PC-9 (cell line): ENCODE results near the gene ZNF691. TPM values are rescaled to one million over a fixed set of nuclear protein-coding genes. Genes with fewer than 3 reads are reported as not detected.
"Not testable (repeated sequence)": the region's sequence is repeated elsewhere in the genome, so short reads cannot be mapped to it uniquely, and the experiment has no call there.

Experiments used
- BruUV-seq: library from RNA; stranded (reverse); fragments of 400-500 nt; replicated peaks from 2 replicates; lab custom pipeline; 2021; lab: Mats Ljungman, UMichigan
- CTCF ChIA-PET: fragments of 300-600 bp; sonication (Branson Sonifier 250); formaldehyde crosslinking; loops from one replicate; lab custom pipeline; 2022; ENCODE audit warnings: antibody characterized with exemption; lab: Charles Lee
- POLR2A ChIA-PET: fragments of 300-600 bp; sonication (Branson Sonifier 250); formaldehyde crosslinking; loops from one replicate; lab custom pipeline; 2022; ENCODE audit warnings: antibody characterized with exemption; ENCODE audit not compliant: unreplicated experiment; lab: Charles Lee
- DNase-seq, 2 experiments: peaks; one replicate each; pipeline versions ENCODE4 v3.0.0 to v3.0.0-alpha.2; 2015 to 2022; ENCODE audit warnings: mixed read lengths in 1 of 2
- H2AFZ ChIP-seq: fragments of 200-600 bp; sonication (generic); 2 replicates; pipeline ENCODE4 v1.8.1; 2017; ENCODE audit warnings: antibody characterized with exemption
- H3F3A ChIP-seq: fragments of 200-600 bp; sonication (generic); 2 replicates; pipeline ENCODE4 v1.8.1; 2017; ENCODE audit warnings: antibody characterized with exemption, mild to moderate bottlenecking, low read depth; ENCODE audit not compliant: insufficient read depth
- H3K27ac ChIP-seq: fragments of 200-600 bp; sonication (generic); 2 replicates; pipeline ENCODE4 v1.6.1; 2016; ENCODE audit warnings: mixed run types
- H3K27me3 ChIP-seq: fragments of 200-600 bp; sonication (generic); 2 replicates; pipeline ENCODE4 v1.6.1; 2016; ENCODE audit warnings: low read depth, mixed run types; ENCODE audit not compliant: insufficient read depth
- H3K36me3 ChIP-seq: fragments of 200-600 bp; sonication (generic); 2 replicates; pipeline ENCODE4 v1.6.1; 2016; ENCODE audit warnings: low read depth, mixed run types
- H3K4me1 ChIP-seq: fragments of 200-600 bp; sonication (generic); replicated peaks from 2 replicates; pipeline ENCODE4 v1.6.1; 2016; ENCODE audit warnings: mixed run types; ENCODE audit not compliant: insufficient read depth
- H3K4me2 ChIP-seq: fragments of 200-600 bp; sonication (generic); 2 replicates; pipeline ENCODE4 v1.6.1; 2017; ENCODE audit warnings: mixed run types
- H3K4me3 ChIP-seq: fragments of 200-600 bp; sonication (generic); 2 replicates; pipeline ENCODE4 v1.6.1; 2016; ENCODE audit warnings: mixed run types
- H3K79me2 ChIP-seq: fragments of 200-600 bp; sonication (generic); 2 replicates; pipeline ENCODE4 v1.6.1; 2017; ENCODE audit warnings: low read depth, mixed run types
- H3K9me2 ChIP-seq: fragments of 200-600 bp; sonication (generic); 2 replicates; pipeline ENCODE4 v1.8.1; 2017; ENCODE audit warnings: mild to moderate bottlenecking; ENCODE audit not compliant: insufficient read depth
- H3K9me3 ChIP-seq: fragments of 200-600 bp; sonication (generic); 2 replicates; pipeline ENCODE4 v1.8.1; 2016; ENCODE audit warnings: low read depth; ENCODE audit not compliant: insufficient read depth
- H4K20me1 ChIP-seq: fragments of 200-600 bp; sonication (generic); 2 replicates; pipeline ENCODE4 v1.8.1; 2017; ENCODE audit not compliant: insufficient read depth
- EZH2 ChIP-seq: fragments of 200-600 bp; sonication (generic); IDR thresholded peaks from 2 replicates; pipeline ENCODE4 v1.8.0; 2017; ENCODE audit warnings: antibody characterized with exemption, low read depth
- intact Hi-C: fragments of 100-400 bp; cut with micrococcal nuclease; formaldehyde crosslinking; loops from one replicate; pipeline ENCODE4 v1.10.0; 2022; ENCODE audit not compliant: unreplicated experiment
- total RNA-seq: library from RNA; stranded (reverse); gene quantifications from 2 replicates; pipeline ENCODE4 v1.2.3, GENCODE V29; 2021
- TF ChIP-seq, protein P1 (sequence below): fragments of 200-600 bp; sonication (generic); conservative IDR thresholded peaks from 2 replicates; pipeline ENCODE4 v1.6.1; 2017; ENCODE audit warnings: mixed run types, antibody characterized with exemption, mild to moderate bottlenecking, moderate library complexity

Gene ZNF691
- total RNA-seq, 1 experiment from 2014 or later, result 11.4 TPM

DNA sequence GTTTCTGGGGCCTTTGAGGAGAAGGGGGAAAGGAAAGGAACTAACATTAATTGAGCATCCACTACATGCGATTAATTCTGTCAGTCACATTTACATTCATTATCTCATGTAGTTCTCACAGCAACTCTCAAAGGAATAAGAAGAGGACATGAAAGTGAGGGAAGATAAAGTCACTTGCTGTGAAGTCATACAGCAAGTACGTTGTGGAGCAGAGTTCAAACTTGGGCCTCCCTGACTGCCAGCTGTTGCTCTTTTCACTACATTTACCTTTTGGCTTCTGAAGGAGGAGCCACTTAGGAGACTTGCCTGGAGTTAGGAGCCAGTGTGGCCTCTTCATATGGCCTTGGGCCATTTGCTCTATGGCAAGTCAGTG, 6.2 kb downstream of the ZNF691 start:
- intact Hi-C loops, result no loop called here
- H3K4me2 ChIP-seq, result no peak overlapping the region
- peaks cover 4% of the 10 kb centered on the region for H3K4me1 ChIP-seq
- H3F3A ChIP-seq, result peaks cover 8% of the 10 kb centered on the region; the same call in 1 of the 2 replicates
- no peak overlapping the region for H2AFZ ChIP-seq
- H3K4me3 ChIP-seq, result no peak overlapping the region
- ChIA-PET POLR2A (no interaction called here), CTCF (no interaction called here)
- BruUV-seq, result no TSS peak
- peak in 1 of 2 experiments; percentile 41 for DNase-seq
- H3K9me2 ChIP-seq, result no peaks in the 10 kb centered on the region
- H3K27me3 ChIP-seq, result no peaks in the 10 kb centered on the region
- TF ChIP-seq, protein P1, sequence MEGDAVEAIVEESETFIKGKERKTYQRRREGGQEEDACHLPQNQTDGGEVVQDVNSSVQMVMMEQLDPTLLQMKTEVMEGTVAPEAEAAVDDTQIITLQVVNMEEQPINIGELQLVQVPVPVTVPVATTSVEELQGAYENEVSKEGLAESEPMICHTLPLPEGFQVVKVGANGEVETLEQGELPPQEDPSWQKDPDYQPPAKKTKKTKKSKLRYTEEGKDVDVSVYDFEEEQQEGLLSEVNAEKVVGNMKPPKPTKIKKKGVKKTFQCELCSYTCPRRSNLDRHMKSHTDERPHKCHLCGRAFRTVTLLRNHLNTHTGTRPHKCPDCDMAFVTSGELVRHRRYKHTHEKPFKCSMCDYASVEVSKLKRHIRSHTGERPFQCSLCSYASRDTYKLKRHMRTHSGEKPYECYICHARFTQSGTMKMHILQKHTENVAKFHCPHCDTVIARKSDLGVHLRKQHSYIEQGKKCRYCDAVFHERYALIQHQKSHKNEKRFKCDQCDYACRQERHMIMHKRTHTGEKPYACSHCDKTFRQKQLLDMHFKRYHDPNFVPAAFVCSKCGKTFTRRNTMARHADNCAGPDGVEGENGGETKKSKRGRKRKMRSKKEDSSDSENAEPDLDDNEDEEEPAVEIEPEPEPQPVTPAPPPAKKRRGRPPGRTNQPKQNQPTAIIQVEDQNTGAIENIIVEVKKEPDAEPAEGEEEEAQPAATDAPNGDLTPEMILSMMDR, result no peak
- TF ChIP-seq EZH2, result no peak
- peaks cover 3% of the 10 kb centered on the region for H3K79me2 ChIP-seq
- peaks cover 24% of the 10 kb centered on the region for H3K36me3 ChIP-seq
- H4K20me1 ChIP-seq, result no peaks in the 10 kb centered on the region
- H3K9me3 ChIP-seq, result peaks cover 21% of the 10 kb centered on the region
- no peak overlapping the region for H3K27ac ChIP-seq

DNA sequence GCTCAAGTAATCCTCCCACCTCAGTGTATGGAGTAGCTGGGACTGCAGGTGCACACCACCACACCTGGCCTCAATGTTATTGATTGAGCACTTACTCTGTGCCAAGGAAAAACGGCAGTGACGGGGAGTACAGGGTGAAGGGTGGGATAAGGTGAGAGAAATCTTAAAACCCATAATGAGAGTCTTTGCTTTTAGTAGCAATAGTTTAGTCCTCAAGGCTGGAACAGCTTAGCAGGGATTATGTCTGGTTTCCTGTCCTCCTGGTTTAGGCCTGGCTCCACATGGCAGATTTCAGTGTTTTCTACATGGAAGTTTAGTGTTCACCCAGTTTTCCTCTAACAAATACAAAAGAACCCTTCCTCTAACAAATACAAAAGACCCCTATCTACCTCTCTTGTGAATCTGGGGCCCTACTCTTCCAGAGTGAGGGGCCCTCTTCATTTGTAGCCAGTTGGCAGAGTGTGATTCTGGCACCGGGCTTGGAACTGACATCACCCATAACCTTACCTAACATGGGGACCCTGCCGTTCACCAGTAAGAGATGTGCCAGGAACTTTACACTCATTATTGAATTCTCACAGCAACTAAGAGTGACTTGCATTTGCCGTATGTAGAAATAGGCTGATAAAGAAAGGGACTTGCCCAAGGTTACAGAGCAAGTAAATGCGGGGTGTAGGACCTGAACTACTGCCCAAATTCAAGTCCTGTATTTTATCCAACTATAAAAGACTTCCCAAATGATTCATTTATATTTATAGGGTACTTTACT, 6.9 kb downstream of the ZNF691 start:
- Histone ChIP-seq H3K36me3 (peaks cover 24% of the 10 kb centered on the region), H4K20me1 (no peaks in the 10 kb centered on the region), H3F3A (peaks cover 8% of the 10 kb centered on the region; the same call in 1 of the 2 replicates), H3K27ac (no peak overlapping the region), H2AFZ (no peak overlapping the region), H3K4me2 (no peak overlapping the region), H3K4me3 (no peak overlapping the region), H3K9me3 (peaks cover 23% of the 10 kb centered on the region), H3K9me2 (no peaks in the 10 kb centered on the region), H3K27me3 (no peaks in the 10 kb centered on the region), H3K79me2 (no peaks in the 10 kb centered on the region), H3K4me1 (no peaks in the 10 kb centered on the region)
- BruUV-seq, result no TSS peak
- intact Hi-C loops, result no loop called here
- POLR2A ChIA-PET, result no interaction called here
- DNase-seq, result no peak
- CTCF ChIA-PET, result no interaction called here
- TF ChIP-seq, protein P1, result no peak
- no peak for TF ChIP-seq EZH2

DNA sequence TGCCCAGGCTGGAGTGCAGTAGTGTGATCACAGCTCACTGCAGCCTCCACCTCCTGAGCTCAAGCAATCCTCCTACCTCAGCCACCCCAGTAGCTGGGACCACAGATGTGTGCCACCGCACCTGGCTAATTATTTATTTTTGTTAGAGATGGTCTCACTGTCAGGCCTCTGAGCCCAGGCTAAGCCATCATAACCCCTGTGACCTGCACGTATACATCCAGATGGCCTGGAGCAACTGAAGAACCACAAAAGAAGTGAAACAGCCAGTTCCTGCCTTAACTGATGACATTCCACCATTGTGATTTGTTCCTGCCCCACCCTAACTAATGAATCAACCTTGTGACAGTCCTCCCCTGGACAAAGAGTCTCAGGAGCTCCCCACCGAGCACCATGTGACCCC, 10.1 kb downstream of the ZNF691 start:
- CTCF ChIA-PET, H3K36me3 ChIP-seq, H3K4me3 ChIP-seq, BruUV-seq, H3K4me1 ChIP-seq, H3K79me2 ChIP-seq, H4K20me1 ChIP-seq, H3K9me2 ChIP-seq, H3K27me3 ChIP-seq, DNase-seq, H3K4me2 ChIP-seq, H3F3A ChIP-seq, H3K27ac ChIP-seq, intact Hi-C loops, H2AFZ ChIP-seq: not testable (repeated sequence)
- POLR2A ChIA-PET, result interaction anchor here (0.6 kb wide), 1 partner anchor 22 kb away, joined by 3 read pairs; no protein-coding TSS in a partner anchor
- H3K9me3 ChIP-seq, result peaks cover 39% of the 10 kb centered on the region

DNA sequence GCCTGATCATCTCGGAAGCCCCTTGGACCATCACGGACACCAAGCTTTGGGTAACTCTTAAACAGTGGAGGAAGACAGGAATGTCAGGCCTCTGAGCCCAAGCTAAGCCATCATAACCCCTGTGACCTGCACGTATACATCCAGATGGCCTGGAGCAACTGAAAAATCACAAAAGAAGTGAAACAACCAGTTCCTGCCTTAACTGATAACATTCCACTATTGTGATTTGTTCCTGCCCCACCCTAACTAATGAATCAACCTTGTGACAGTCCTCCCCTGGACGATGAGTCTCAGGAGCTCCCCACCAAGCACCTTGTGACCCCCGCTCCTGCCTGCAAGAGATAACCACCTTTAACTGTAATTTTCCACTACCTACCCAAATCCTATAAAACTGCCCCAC, 13.0 kb downstream of the ZNF691 start:
- H4K20me1 ChIP-seq, CTCF ChIA-PET, intact Hi-C loops, H3K36me3 ChIP-seq, H3K4me3 ChIP-seq, H2AFZ ChIP-seq, H3K79me2 ChIP-seq, H3K4me2 ChIP-seq, H3K27me3 ChIP-seq, BruUV-seq, H3K4me1 ChIP-seq, H3K27ac ChIP-seq, POLR2A ChIA-PET, H3F3A ChIP-seq, H3K9me2 ChIP-seq: not testable (repeated sequence)
- H3K9me3 ChIP-seq, result peaks cover 47% of the 10 kb centered on the region
- DNase-seq, result peak in 1 of 2 experiments; percentile 58
